ENCODE results near the gene BTBD9.
"Not testable (repeated sequence)": the region's sequence is repeated elsewhere in the genome, so short reads cannot be mapped to it uniquely, and the experiment has no call there.

The BTBD9 gene

DNA sequence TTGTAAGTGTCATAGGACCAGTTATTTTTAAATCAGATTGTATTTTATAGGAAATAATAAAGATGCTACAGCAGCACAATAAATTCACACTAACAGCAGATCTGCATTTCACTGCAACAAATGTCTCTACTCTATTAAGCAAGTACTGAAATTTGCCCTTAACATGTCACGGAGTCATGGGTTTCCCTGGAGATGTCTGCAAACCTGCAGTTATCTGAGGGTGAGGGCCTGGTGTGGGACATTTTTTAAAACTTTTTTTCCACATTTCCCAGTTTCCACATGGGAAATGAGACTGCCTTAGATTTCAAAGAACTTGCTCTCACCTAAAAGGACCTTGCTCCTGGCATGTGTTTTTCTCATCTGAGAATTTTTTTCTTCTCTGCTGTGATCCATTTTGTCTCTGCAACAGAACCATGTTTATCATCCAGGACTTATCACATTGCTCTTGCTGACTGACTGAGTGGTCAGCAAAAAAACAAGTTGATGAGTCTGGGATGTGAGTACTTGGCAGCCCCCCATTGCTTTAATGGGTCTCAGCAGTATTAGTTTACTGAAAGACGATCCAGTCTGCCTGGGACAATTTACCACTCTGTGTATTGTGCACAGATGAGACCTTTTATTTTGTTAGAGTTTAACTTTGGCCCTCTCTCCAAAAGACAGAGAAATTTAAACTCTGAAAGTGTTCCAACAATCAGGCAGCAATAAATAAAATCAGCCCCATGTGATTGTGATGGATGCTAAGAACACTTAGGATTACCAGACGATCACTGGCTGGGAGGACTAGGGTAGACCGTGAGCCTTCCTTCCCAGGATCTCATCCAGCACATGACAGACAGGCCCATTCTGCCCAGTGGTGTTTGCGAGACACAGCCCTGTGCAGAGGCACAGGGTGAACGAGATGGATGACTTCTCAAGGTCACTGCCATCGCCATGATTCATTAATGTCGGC is 268.8 kb downstream of the BTBD9 start:
- no peak for DNase-seq

DNA sequence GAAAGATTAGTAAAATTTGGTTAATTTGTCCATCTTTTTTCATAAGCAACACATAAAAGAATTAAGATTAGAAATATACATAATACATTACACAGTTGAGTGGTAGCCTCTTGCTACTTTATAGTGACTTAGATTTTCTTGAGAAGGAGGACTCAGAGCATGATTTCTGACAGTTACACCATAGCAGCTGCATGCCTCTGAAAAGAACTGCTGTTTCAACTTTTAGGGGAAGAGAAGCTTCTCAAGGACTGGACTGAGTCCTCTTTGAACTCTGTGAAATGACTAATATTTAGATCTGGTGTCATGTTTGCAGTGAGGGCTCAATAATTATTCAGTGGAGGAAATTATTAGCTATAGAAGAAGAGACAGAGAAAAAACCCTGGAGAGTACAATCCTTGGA is 272.5 kb downstream of the BTBD9 start:
- no peak for DNase-seq

DNA sequence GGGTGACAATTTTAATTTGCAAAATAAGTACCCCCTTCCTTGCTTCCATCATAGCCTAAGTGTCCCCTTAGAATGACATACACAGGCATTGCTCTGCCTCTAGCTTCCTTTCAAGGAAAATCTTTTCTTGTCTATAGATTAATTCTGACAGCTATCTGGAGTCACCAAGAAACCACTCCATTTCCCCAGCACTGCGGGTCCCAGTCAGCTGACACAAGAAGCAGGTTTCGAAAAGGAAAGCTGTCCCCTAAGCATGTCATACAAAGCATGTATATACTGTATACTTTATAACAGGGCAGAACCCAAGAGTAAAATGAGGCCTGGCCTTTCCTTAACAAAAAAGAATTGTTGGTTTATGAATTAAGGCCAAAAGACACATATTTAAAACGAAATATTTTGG is 273.5 kb downstream of the BTBD9 start:
- DNase-seq, result no peak

DNA sequence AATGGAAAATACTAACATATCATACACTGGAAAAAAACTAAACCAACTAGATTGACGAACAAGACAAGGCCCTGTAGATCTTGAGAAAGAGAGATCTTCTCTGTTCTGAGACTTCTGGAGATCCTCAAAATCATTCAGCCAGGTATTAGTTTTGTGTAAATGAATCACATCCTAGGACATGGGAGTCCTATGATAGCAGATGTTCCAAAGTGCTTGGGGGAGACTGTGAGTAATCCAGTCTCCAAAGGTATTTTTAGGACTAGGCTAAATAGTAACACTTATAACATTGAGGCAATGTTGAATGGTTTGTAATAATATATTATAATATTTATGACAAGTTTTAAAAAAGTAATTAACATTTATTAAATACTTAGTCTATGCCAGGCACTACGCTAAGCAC is 275.0 kb downstream of the BTBD9 start:
- no peak for DNase-seq

DNA sequence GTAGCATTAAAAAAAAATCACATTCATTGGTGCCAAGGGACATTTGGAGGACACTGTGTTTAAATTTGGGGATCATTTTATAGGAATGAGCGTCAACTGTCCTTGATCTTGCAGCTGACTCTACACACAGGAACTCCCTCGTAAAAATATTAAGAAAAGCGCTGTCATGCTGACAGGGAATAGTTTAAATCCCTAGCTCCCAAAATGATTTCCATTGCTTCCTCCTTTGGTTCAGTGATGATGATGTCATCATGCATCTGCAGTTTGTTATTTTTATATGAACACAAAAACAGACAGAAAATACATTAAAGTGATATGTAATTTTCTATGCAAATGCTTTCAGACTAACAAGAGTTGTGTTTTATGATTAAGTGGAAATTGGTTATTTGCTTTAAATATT is 275.6 kb downstream of the BTBD9 start:
- DNase-seq, result no peak

DNA sequence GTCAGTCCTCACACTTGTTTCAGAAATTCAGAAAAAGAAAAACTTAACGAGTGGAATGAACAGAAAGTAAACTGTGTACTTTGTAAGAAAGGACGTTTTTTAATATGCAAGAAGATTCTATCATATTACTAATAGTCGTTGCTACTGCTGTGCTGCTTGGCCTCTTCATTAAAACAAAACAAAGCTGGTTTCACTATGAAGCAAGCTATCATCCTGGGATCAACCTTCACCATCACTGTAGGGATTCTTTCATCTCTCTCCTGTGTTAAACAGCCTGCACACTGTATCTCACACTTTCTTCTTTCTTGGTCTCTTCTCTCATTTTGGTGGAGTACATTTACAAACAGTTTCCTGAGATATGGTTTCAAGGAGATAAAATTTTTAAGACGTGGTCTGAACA is 284.2 kb downstream of the BTBD9 start:
- no peak for DNase-seq

DNA sequence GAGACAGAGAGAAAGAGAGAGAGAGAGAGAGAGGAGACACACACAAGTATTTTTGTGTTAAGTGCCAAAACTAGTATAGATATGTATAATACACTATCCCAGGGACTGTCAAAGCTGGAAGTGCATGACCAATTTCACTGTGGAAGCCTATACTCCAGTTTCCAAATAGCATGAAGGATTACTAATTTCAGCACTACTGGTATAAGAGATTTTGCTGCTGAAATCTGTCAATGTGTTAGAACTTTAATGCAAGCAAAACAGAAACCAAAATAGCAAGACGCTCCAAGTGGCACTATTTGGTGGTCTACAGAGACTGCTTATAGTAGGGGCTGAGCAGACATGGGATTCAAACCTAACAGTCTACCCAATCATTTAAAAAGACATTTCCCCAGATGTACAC is 284.8 kb downstream of the BTBD9 start:
- DNase-seq, result no peak

DNA sequence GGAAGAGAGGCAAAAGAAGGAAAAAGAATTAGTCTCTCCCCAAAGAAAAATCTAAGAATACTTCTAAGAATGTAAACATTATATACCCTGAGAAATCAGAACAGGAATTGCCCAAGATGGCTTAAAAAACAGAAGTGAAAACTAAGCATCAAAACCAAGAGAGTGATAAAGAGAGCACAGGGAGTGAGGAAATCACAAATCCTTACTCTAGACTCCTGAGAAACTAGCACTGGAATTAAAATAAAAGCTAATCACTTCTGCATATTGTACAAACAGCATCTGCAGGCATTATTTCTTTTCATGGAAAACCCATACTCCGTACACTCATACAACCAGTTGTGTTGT is 285.7 kb downstream of the BTBD9 start:
- DNase-seq, result no peak

DNA sequence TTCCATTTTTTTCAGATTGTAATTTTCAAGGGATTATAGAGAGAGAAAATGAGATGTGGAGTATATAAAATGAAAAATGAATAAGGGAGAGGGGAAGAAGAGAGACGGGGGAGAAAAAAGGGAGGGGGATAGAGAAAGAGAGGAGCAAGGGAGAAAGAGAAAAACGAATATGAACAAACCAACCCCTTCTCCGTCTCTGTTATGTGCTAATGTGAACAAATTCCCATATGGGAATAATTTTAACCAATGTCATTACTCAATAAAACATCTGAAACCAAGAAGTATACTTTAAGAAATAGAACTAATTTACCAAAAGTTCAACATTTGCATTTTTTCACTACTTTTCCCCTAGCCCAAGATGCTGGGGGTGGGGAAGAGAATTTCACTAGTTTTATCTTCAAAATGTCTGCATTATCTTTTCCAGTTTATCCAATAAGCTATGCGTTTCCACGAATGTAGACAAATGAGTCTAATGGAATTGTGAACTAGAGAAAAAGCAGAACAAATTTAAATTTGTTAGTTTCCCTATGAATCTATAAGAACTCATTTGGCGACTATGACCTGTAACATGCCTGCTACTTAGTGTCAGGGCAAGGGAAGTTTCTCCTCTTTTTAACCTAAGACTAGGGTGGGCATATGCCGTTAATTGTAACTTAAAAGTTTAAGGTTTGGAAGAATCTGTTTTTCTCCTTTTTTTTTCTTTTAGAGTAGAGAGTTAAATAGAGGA is 286.3 kb downstream of the BTBD9 start:
- DNase-seq, result no peak

DNA sequence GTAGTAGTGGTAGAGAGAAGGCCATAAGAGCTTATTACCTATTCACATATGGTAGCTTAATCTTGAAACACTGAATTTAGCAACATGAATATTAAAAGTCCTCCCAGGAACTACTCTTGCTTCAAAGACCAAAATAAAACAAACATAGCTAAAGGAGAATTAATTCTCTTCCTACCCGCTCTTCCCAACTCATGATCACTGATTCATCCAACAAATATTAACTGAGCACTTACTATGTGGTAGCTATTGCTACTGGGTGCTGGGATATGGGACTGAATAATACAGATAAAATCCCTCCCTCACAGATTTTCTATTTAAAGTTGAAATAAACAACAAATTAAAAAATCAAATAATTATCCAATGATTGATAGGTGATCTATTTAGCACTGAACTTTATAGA is 287.1 kb downstream of the BTBD9 start:
- no peak for DNase-seq

DNA sequence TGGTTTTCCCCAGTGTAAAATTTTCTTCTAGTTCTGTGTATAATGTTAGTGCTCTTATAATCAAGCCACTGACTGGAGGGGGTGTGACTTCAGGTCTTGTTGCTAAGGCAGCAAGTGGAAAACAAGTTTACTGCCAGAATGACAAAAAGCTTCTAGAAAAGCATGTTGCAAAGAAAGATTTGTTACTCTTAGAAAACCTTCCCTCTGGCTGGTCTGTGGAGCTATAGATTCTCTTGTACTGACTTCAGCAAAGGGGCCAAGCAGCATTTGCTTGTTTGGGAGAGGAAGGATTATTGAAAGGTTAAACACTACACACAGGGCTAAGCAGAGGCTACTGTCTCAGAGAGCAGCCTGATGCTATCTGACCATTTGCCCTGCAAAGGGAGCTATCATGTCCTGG is 288.8 kb downstream of the BTBD9 start:
- no peak for DNase-seq

DNA sequence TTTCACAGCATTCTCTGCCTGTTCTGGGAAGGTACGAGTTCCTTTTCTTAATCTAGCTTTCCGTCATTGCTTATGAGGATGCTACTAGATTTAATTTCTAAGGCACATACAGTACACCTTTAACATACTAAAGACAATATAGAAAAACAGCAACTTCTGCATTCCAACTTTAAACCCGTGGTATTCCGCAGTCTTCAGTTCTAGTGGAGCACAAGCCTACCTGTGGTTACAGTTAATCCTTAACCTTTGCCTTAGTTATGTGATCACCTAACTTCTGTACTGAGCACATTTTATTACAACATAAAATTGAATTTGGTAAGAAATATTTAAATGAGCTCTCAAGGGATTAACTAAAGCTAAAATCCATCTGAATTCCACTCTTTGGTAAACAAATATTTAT is 289.5 kb downstream of the BTBD9 start:
- DNase-seq, result no peak

DNA sequence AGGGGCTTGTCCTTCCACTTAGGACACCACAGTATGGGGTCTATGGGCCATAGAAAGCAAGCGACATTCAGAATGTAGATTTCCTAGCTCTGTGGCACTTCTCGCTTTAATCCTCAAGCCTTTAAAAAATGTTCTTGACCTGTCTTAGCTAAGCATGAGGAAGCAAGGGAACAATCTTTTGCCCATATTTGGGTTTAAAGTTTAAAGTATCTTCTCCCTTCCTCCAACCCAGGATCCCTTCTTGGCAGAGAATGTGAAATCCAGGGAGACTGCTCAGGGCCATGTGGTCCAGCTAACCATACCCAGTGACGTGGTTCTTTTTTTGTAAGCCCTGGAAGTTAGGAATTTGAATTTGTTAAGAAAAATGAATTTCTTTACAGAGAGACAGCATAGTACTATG is 289.9 kb downstream of the BTBD9 start:
- DNase-seq, result no peak

DNA sequence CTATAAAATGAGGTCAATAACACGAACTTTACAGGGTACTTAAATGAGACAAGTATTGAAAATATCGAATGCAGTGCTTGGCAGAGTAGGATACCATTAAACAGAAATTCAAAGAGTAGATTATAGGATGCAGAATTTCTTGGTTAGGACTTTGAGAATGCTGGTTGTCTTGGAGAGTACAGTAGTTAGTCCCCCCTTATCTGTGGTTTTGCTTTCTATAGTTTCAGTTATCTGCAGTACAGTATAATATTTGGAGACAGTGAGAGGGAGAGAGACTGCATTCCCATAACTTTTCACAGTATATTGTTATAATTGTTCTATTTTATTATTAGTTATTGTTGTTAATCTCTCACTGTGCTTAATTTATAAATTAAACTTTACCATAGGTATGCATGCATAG is 290.5 kb downstream of the BTBD9 start:
- DNase-seq, result no peak

DNA sequence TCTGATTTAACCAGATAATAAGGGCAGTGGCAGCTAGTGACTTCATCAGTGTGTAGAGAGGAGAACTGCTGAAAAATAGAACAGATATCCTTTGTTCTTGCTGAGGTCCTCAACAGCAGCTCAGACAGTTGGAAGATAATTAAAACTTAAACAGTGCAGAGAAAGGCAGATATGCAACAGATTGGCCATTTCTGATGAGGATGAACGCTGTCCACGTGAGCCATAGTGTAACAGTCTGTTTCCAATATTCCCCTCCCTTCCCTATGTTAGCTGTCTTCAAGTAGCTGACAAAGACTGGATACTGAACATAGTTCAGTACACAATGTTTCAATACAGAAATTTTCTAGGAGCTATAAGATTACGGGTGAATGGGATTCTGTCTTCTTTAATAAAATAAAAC is 291.4 kb downstream of the BTBD9 start:
- DNase-seq, result no peak

DNA sequence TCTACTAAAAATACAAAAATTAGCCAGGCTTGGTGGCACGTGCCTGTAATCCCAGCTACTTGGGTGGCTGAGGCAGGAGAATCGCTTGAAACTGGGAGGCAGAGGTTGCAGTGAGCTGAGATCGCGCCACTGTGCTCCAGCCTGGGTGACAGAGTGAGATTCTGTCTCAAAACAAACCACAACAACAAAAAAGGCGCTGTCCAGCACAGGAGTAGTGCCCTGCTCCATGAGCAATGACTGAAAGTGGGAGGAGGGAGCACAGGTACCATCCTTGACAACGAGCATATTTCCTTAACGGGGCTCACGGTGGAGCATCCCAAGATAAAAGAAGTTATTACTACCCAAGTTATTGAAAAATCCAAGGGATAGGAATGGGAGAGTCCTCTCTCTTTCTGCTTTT is 291.9 kb downstream of the BTBD9 start:
- not testable (repeated sequence) for DNase-seq

DNA sequence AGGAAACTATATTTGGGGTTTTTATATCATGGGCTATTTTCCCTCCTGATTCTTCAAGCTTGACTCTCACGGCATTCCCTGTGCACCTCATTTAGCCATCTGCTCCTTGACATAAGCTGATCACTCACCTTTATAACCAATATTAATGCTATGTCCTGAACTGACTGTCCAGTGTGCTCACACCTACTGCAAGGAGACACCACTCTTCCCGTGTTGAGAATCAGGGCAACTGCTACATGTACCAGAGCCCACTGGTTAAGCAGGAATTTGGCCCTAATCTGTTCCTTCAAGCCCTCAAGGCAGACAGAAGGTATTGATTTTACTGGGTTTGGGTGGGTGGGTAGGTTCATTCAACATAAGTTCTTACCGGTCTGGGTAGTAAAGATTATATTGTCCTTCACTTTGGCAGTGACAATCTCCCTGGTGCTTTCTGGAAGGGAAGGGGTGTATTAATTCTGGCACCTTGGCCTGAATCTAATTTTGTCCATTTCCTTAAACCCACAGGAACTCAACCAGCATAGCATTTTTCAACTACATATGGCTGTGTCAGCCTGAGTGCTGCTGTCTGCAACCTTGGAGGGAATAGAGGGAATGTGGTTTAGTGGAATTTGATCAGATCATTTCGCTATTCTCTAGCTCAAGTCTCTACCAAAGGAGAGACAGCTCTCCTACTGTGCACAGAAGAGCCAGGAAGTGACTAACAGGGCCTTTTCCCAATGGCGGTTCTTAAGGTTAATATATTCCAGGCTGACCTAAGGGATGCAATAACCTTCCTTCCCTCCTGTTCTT is 293.2 kb downstream of the BTBD9 start:
- no peak for DNase-seq

DNA sequence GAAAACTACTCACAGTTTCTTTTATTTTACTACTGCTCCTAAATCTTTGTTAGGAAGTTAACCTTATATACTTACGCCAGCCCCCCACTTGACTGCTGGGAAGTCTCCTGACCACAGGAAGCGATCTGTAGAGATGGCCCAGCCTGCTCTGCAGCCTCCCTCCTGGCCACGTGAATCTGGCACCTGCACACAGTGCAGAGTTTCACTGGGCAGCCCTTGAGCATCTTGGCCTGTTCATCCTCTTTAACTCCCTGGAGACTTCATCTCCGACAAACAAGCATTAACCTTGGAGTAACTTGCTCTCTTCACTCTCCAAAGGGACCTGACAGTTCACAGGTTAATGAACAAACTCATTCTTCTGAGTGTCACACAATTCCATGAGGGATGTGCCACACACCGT is 294.1 kb downstream of the BTBD9 start:
- DNase-seq, result no peak

DNA sequence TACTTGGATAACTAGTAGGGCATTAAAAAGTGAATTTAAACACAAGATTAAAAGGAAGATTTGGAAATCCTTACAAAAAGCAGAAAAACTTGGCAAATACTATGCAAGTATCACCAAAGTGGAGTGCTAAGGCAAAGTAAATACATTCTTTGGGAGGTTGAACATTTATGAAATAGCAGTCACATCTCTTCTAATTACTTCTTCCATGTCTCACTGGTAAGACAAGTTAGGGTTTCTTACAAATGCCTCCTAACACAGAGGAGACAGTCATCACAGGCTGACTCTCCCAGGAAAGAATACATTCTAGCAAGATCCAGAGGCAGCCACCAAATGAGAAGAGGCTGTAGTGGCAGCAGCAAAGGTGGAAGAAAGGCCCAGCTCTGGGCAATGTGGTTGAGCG is 298.2 kb downstream of the BTBD9 start:
- no peak for DNase-seq

DNA sequence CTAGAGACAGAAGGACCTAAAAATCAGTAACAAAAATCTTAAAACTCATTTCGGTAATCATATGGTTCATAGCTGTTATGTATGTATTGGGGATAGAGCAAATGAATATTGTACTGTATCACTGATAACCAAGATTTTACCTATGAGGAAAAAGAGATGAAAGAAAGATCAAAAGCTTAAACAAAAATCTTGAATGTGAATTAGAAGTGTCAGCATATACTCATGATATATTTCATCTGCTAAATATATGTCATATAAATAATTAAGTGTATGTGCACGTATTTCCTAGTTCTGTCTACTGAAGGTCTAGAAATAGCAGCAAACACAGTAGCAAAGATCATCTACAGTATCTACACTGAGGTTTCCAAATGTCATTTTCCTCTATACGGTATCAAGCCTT is 299.8 kb downstream of the BTBD9 start:
- DNase-seq, result no peak

DNA sequence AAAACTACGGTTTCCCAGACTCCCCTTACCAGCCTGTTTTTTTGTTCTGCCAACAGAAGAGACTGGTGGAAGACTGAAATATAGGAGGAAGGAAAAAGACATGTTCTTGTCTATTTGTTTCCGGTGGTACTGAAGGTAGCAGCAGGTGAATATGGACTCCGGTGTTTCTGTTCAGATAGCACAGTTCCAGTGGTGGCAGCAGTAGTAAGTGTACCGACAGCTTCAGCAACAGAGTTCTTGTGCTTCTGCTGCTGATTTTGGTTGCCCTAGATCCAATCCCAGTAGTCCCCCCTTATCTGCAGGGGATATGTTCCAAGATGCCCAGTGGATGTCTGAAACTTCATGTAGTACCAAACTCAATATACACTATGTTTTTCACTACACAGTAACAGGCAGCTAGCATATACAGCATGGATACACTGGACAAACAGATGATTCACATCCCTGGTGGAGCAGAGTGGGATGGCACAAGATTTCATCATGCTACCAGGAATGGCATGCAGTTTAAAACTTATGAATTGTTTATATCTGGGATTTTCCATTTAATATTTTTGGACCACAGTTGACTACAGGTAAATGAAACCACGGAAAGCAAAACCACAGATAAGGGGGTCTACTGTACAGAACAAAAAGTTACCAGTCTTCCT is 301.8 kb downstream of the BTBD9 start:
- no peak for DNase-seq

DNA sequence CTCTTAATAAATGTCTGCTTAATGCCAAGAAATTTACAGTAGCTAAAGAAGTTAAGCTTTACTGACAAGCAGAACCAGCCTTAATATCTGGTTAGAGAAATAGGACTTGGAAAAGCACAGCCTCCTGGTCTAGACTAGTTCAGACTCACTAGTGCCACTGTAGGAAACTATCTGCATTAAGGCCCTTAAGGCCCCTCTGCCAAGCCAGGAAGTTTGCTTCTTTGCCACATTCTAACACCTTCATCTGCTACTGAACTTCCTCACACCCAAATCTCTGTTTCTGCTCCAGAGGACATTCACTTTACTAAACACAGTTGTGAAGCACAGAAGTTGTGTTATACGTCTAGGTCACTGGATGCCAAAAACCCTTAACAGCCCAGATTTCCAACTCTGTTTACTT is 302.8 kb downstream of the BTBD9 start:
- DNase-seq, result no peak

DNA sequence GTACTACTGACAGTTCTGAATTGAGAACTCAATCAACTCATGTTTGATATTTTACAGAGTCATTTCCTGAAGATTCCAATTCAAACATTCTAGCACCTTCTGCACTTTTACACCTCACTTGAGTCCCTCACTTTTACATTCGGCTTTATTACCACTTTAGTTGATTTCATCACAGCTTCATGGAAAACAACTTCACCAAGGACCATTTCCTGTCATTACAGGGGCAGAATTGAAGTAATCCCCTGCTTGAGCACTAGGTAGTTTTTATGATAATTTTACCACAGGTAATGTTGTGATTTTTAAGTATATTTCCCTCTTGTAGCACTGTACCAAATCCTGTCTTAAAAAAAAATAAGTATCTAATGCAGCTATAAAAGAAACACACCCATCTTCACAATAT is 312.9 kb downstream of the BTBD9 start:
- DNase-seq, result no peak

Data from hematopoietic multipotent progenitor cell treated with erythropoietin and hydrocortisone succinate and interleukin-3 and kit ligand, for 6 days (in vitro differentiated cells).